ENCODE measurements around the gene KRTAP10-1.
A peak's percentile ranks its signal among the peaks of the same experiment; 100 is the strongest.
"Not testable (repeated sequence)": the region's sequence is repeated elsewhere in the genome, so short reads cannot be mapped to it uniquely, and the experiment has no call there.

The KRTAP10-1 gene

DNA sequence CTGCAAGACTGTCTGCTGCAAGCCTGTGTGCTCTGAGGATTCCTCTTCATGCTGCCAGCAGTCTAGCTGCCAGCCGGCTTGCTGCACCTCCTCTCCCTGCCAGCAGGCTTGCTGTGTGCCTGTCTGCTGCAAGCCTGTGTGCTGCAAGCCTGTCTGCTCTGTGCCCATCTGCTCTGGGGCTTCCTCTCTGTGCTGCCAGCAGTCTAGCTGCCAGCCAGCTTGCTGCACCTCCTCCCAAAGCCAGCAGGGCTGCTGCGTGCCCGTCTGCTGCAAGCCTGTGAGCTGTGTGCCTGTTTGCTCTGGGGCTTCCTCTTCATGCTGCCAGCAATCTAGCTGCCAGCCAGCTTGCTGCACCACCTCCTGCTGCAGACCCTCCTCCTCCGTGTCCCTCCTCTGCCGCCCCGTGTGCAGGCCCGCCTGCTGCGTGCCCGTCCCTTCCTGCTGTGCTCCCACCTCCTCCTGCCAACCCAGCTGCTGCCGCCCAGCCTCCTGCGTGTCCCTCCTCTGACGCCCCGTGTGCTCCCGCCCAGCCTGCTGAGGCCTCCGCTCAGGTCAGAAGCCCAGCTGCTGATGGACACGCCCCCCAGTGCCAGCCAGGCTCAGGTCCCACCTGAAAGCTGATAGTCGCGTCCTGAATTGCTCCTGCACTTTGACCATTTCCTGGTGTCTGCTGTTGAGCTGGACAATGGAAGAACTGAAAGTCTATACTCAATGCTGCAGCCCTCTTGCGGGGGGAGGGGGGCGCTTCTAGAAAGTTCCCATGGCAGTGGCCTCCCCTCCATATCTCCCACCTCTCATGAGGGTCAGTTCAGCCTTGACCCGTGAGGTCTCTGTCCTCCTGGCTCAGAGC is 34.7 kb upstream of the KRTAP10-1 start:
- TF ChIP-seq, protein P1, sequence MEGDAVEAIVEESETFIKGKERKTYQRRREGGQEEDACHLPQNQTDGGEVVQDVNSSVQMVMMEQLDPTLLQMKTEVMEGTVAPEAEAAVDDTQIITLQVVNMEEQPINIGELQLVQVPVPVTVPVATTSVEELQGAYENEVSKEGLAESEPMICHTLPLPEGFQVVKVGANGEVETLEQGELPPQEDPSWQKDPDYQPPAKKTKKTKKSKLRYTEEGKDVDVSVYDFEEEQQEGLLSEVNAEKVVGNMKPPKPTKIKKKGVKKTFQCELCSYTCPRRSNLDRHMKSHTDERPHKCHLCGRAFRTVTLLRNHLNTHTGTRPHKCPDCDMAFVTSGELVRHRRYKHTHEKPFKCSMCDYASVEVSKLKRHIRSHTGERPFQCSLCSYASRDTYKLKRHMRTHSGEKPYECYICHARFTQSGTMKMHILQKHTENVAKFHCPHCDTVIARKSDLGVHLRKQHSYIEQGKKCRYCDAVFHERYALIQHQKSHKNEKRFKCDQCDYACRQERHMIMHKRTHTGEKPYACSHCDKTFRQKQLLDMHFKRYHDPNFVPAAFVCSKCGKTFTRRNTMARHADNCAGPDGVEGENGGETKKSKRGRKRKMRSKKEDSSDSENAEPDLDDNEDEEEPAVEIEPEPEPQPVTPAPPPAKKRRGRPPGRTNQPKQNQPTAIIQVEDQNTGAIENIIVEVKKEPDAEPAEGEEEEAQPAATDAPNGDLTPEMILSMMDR (conservative IDR thresholded peaks at IDR 0.05) = peak; percentile 11; the same call in 1 of the 2 replicates
- no peak overlapping the region for H3K27ac ChIP-seq

DNA sequence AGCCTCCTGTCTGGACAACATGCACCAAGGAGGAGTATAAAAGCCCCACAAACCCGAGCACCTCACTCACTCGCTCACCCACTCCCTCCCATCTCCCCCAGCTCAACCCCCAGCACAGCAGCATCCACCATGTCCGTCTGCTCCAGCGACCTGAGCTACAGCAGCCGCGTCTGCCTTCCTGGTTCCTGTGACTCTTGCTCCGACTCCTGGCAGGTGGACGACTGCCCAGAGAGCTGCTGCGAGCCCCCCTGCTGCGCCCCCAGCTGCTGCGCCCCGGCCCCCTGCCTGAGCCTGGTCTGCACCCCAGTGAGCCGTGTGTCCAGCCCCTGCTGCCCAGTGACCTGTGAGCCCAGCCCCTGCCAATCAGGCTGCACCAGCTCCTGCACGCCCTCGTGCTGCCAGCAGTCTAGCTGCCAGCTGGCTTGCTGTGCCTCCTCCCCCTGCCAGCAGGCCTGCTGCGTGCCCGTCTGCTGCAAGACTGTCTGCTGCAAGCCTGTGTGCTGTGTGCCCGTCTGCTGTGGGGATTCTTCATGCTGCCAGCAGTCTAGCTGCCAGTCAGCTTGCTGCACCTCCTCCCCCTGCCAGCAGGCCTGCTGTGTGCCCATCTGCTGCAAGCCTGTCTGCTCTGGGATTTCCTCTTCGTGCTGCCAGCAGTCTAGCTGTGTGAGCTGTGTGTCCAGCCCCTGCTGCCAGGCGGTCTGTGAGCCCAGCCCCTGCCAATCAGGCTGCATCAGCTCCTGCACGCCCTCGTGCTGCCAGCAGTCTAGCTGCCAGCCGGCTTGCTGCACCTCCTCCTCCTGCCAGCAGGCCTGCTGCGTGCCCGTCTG is 33.8 kb upstream of the KRTAP10-1 start, which contains the start of gene KRTAP10-4:
Gene KRTAP10-4, plus strand, starts transcription at position 100 of the 827 bp plus-strand sequence. Its CDS starts 30 bp downstream, at position 130.
- not testable (repeated sequence) for H3K27ac ChIP-seq

DNA sequence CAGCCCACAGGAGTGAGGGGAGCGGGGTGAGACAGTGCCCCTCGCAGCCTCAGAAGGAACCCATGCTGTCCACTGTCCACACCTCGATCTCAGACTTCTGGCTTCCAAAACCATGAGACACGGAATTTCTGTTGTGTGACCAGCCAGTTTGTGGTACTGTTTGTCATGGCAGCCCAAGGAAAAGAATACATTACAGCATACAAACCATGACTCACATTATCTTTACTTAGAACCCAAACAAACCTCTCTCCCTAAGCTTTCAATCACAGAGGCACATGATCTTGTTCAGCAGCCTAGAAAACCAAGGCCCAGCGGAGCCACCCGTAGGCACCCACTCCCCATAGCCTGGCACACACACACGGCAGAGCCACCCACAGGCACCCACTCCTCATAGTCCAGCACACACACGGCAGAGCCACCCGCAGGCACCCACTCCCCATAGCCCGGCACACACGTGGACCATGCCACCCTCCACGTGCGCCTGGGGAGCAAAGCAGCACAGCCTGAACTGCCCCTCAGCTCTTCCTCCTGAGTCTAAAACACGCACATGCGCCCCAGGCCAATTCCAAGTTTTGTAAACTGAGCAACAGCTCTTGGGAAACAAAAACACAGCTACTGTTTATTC is 33.1 kb upstream of the KRTAP10-1 start:
- TF ChIP-seq, protein P1 (conservative IDR thresholded peaks at IDR 0.05) = no peak
- H3K27ac ChIP-seq = no peak overlapping the region

DNA sequence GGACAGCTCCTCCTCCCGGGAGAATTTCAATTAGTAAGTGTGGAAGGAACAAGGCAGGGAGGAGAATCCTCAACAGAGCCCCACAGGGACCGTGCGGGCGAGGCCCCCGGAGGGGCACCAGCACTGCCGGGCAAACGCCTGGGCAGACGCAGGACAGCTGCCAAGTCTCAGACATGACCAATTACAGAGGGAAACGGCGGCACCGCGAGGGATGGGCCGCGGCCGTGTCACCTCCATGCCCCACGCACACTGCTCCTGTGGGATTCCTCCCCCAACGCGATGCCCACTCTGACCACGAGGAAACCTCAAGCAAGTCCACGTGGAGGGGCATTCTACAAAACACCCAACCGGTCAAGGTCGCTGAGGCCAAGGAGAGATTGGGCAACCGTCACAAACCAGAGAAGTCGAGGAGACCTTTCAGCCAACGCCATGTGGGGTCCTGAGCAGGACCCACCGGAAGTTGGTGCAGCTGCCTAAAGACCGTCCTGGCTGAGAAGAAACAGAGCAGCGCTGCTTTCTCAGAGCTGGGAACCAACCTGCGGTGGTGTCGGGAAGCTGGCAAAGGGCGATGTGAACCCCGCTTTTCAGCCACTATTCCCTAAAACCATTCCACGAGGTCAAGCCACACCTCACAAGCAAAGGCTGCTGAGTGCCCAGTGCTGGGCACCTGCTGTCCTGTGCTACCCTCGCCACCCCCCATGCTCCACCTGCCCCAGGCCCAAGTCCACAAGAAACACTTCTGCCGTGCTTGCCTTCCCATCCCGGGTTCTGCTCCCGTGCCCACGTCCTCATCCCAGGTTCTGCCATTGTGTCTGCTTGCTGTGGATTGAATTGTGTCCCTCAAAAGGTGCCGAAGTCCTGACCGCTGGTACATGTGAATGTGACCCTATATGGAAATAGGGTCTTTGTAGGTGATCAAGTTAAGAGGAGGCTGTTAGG is 32.1 kb upstream of the KRTAP10-1 start:
- no peak overlapping the region for H3K27ac ChIP-seq

DNA sequence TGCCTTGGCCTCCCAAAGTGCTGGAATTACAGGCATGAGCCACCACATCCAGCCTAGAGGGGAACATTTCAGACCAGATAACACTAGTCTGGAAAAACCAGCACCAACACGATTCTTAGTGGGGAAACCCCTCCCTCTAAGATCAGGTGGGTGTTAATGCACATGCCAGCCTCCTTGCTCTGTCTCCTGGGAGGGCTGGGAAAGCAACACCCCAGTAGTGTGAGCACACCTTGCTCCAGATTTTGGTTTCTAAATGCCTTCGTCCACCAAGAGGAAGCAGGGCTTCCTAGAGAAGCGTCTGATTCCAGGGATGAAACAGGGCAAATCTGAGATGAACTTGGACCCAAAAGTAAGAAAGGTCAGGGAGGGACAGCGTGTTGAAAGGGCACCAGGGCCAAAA is 31.3 kb upstream of the KRTAP10-1 start:
- H3K27ac ChIP-seq = no peak overlapping the region
- TF ChIP-seq, protein P1 (conservative IDR thresholded peaks at IDR 0.05) = no peak

More for the DNA sequence above, 32.1 kb upstream of the KRTAP10-1 start:
- TF ChIP-seq, protein P1 (conservative IDR thresholded peaks at IDR 0.05) = no peak

DNA sequence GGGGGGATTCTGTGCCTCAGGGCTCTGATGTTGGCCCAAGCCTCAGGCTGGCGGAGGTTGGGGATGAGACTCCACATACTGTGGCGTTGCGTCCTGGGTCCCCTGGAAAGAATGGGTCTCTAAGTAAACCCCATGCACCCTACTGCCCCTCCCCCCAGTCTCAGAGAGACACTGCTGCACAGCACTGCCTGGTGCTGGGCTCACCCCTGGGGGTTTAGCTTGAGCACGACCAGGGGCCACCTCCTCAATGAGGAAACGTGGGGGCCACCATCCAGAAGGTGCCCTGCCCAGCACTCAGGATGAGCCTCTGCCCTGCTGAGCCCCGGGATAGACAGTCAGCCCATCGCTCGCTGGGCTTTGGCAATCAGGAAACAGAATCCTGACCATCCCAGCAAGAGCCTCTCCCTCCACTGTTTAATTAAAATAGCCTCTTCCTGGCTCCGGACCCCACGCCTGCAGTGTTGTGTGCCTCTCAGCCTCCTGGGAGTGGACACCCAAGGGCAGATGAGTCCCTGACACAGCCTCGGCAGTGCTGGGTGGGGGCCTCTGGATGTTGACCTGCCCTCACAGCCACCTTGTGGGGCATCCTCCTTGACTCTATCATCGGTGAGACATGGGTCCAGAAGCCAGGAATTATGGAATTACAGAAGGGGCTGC is 30.0 kb upstream of the KRTAP10-1 start:
- TF ChIP-seq, protein P1 (conservative IDR thresholded peaks at IDR 0.05) = no peak

More for the DNA sequence above, 30.0 kb upstream of the KRTAP10-1 start:
- no peak overlapping the region for H3K27ac ChIP-seq

All from VCaP (cell line).